GM21390 (cell line): Measurements from ENCODE around the gene HOXA4.

Experiments used
- ATAC-seq: cut with Tn5 transposase; IDR thresholded peaks from one replicate; pipeline ENCODE4 v1.9.1; 2021; ENCODE audit not compliant: unreplicated experiment

The HOXA4 gene

DNA sequence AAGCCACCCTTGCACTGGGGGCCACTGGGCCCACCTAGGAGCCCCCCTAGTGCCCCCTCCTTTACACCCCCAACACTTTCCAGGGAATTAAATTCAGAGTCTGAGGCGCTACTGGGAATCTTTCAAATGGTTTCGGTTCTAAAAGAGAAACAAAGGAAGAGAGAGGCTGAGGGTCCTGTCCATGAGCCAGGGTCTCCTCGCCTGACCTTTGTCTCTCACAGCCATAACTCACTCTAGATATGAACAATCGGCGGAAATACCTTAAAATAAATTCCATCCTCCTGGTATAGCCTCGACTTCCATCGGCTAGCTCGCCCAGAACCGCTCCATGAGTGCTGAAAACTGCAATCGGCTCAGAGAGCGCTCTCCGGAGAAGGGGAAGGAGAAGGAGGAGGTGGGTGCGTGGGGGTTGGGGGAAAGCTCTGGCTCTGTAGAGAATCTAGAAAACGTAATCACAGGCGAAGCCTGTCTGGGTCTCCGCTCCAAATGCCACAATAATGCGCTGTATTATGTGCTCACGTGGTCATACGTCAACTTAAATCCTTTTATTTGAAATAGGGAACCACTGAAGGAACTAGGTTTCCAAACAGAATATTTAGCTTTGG is 12.6 kb downstream of the HOXA4 start:
- ATAC-seq: no peak

DNA sequence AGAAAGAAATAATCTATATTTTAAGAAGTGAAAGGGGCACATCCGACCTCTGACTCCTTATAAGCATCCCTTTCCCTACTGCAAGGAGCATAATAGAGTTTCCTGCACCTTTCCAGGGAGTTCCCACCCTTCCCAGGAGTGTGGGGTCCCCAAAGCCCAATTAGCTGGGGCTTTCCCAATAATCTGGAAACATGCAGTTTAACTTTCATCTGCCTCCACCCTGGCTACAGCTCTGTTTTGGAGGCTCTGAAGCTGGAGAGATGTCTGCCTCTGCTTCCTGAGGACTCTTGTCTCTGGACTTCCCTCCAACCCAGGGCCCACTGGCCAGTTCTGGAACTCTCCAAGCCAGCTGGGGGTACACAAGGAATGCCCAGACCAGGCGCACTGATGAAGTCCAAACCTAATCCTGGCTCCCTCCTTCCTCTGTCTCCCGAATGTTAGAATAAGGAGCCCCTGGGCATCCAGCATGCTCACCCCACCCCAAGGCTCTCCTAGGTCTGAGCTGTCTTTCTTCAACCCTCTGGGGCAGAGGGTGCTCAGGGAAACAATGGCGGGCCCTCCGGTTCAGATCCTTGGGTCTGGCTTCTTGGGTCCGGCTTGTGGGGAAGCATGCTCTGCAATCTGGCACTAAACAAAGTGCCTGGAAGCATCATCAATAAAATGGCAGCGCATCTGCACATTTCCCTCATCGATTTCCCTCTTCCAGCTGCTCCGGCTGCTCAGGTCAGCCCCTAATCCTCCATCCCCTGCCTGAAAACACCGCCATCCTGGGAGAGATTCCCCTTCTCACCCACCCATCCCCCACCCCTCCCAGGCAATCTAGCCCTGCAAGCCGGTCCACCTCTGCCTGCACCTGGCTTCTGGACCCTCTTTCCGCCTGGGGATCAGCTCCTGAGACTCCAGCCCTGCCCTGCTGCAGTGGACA is 13.3 kb downstream of the HOXA4 start:
- ATAC-seq: no peak

DNA sequence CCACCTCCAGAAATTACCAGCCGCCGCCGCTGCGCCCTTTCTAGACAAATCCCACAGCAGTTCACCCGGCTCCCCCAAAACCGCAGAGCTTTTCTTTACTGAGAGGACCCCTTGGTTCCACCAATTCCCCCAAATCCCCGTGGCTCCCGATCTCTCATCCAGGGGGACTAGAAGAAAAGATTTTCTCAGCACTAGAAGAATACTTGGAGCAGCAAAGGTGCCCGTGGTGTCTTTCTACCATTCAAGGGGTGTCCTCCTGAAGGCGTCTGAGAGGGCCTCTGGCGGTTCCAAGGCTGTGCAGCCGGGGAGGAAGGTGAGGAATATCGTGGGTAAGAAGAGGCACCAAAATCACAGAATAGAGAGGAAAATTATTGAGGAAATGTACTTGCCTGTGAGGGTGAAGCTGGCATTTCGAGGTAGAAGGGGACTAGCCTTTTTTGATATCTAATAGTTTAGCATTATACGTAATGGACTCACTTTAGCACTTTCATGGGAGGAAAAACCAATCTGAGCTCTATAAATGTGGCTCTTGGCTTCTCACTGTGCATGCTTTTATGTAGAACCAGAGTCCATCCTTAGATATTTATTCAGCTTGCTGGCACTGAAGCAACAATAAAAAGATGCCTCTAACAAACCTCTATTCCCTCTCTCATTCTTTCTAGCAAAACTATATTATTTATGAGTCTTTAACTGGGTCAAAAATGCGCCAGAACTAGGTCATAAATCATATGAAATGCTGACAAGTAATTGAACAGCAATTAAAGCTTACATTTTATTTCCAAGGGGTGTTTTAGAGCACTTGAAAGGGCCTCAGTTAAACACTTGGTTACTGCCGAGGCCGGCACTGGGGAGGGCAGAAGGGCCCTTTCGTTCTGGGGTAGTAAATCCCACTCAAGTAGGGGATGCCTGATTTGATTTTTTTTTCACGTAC is 14.3 kb downstream of the HOXA4 start:
- no peak for ATAC-seq

DNA sequence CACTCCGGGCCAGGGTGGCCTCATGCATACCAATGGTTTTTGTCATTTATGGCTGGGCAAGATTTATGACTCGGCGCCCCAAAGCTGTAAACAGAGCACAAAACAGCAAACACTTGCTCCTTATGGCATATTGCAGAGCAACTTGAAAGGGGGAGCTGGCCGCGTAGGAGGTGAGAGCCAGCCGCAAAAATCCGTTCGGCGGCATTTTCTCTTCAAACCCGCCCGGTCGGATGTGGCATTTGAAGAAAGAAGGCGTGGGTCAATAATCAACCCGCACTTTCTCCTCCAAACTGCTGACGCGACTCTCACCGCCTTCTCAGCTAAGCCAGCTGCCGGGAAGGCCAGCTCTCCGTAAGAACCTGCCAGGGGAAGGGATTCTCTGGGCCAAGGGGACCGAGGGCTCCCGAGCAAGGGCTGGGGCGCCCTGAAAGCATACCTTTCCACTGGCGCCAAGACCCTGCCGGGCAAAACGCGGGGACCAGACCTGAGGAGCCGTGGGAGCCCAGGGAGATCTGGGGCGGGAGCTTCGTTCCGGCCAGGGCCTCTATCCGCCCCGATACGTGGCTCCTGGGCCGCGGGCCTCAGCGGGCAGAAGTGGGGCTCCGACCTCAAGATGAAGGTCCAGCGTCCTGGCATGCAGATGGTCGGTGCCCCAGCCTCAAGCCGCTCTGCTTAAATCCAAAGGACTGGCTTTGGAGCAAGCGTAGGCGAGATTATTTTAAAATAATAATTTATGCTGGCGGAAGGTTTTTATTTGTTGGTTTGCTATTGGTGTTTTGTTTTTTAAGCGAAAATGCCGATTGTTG is 15.1 kb downstream of the HOXA4 start:
- no peak for ATAC-seq

DNA sequence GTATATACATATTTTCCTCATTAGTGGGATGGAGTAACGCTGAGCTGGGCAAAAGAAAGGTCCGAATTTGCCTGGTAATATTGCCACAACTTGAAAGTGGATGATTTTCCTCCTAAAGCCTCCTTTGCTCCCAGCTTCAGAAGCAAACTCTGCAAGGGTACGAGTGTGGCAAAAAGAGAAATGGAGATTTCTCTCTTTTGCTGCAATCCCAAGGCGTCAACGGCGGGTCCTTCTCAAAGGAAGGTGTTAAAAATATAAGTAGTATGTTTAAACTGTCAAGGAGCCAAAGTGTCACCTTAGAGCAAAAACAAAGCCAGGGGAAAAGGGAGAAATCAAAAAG is 15.7 kb downstream of the HOXA4 start:
- ATAC-seq: no peak

DNA sequence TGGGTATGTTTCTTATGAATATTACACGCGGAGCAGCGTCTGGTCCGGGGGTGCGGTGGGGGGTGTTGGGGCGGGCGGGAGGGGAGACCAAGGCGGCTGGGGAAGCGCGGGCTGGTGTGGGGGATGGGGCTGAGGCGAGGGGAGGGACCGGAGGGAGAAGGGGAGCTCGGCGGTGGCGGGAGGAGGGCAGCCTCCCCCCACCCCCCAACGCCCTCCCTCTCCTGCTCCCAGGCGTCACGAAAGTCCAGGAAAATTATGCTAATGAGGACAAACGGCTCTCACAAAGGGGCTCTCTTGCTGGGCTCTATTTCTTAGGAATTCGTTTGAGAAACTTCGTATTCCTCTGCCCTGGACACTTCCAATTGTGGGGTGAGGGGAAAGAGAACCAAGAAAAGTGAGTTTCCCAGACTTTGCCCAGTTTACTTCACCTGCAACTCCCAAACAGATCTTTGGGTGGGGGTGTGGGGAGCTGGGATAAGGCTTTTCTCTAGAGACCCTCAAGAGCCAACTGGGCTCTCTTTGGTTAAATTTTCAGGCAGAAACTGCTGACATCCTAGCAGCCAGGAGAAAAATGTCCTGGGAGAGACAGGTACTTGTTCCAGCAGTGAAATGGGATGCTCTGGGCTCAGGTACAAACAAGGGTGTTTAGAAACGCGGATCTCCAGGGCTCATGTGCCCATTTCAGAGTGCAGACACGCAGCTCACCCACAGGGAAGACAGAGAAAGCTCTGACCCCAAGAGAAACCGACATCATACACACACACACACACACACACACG is 16.4 kb downstream of the HOXA4 start:
- ATAC-seq: no peak

DNA sequence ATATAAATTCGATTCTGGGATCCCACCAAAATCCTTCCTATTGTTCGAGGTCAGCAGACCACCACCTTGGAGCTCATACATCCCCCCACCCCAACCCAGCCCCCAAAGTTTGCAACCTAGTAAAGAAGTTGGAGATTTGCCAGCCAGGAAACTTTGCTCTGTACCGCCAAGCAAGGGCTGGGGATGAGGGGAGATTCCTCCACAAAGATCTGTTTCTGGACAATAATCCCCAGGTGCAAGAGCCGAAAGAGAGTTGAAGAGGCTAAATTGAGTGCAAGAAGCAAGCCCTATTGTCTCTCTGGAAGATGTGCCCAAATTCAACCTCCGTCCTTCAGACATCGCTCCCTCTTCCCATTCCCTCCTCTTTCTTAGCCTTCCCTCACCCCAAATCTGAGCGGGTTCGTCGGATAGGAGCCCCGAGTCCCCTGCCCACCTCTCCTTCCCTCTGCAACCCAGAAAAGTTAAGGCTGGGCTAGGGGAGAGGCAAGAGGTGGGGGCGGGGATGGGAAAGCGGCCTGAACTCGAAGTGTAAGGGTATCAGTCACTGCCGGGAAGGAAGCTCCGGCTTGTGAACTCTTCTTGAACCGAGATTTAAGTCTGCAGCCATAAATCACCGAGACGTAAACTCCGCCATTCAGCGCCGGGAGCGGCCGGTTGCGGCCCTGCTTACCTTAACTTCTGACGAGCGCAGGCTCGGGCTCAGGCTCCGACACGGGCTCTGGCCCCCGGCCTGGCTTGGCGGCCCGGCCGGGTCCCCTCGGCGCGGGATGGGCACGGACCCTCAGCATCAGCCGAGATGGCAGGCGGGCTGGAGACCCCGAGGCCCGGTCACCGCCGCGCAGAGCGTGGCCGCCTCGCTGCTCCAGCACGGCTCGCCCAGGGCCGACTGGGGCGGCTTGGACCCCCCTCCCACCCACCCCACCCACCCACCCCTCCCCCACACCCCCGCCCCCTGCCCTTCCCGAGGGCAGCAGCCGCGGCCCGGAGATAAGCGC is 17.3 kb downstream of the HOXA4 start:
- ATAC-seq: no peak

DNA sequence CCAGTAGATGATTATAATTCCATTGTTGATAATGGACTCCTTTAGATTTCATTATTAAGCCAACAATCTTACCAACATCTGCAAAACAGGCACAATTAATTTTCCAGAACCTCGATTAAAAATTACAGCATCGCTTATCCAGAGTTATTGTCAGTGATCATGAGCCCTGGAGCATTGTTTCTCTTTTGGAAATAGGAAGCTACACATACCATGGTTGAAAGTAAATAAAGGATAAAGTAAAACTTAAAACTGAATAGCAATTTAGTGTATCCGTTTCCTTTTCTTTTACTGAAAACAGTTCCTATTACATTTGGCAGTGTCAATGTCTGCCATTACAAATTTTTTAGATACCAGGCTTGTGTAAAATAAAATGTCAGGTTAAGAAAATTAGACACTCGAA is 18.2 kb downstream of the HOXA4 start:
- no peak for ATAC-seq

DNA sequence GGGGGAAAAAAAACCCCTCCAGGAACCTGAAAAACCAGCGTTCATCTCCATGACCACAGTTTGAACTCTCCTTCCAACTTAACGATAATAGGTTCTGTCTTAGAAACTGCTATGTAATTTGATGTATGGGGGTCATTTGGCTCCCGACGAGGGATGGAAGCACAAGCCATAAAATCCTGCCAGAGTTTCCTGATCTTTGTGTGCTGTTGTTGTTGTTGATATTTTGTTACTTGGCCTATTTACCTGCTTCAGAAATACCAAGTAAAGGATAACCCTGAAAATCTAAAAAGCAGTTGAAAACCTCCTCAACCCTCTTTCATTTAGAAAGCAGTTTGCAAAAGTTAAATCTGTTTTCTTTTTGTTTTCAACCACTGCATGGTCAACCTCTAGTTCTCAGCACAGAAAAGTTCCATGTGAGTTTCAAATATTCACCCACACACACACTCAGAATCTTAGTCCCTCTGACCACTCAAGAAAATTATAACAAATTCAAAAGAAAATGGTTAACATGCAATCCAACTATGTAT is 18.7 kb downstream of the HOXA4 start:
- no peak for ATAC-seq

DNA sequence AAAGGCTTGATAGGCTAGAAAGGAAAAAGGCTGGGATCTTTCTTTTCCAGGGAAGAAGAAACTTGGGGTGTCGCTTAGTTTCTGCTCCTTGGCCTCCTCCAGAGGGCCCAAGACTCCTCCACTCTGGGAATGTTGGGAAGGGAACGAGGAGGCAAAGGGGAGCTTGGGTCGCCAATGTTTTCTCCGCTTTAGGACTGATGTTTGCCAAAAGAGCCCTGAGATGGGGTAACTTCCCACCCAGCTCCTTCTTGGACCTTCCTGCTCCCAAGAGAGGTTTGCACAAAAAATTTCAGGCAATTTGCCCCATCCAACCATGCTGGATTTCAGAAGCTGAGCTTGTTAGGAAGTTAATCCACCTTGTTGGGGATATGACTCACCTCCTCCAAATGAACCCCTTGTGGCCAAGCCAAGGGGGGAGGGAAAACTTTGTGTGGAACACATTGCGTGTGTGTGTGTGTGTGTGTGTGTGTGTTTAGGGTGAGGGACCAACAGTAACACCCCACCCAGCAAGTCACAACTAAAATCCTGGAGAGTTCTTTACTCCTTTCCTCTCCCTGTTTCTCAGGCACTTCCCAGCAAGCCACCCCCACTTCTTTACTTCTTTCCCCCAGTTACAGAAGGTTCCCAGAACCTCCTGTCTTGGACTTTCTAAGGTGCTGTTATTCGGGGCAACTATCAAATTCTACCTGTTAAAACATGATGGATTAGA is 19.4 kb downstream of the HOXA4 start:
- no peak for ATAC-seq

DNA sequence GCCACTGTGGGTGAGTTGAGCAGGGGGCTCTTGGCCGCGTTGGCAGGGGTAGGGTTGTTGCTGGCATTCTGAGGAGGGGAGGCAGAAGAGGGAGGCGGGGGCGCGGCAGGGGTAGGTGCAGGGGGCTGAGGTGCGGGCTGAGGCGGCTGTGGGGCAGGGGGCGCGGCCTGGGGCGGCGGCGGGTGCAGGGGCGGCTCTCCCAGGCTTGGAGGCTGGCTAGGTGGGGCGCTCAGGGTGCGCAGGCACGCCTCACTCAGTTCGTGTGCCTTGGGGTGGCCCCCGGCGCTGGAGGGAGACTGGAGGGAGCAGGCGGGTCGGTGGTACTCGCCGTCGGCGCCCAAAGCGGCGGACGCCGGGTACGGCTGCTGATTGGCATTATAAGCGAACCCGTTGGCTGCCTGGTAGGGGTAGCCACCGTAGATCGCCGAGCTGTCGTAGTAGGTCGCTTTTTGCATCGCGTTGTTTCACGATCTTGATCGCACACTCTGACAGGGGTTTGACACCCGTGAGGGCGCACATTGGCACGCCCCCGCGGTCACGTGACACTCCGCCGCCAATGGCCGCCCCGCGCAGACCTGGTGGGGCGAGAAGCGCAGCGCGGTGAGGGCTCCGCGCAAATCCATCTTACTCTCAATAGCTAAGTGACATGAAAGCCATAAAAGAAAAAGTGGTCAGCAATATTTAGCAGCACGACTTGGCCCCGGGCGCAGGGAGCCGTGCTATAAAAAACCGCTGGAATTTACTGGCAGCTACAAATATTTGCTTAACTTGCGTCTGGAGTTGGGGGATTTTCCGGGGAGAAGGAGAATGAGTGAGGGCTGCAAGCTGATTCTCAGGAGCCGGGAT is 20.1 kb downstream of the HOXA4 start:
- no peak for ATAC-seq

DNA sequence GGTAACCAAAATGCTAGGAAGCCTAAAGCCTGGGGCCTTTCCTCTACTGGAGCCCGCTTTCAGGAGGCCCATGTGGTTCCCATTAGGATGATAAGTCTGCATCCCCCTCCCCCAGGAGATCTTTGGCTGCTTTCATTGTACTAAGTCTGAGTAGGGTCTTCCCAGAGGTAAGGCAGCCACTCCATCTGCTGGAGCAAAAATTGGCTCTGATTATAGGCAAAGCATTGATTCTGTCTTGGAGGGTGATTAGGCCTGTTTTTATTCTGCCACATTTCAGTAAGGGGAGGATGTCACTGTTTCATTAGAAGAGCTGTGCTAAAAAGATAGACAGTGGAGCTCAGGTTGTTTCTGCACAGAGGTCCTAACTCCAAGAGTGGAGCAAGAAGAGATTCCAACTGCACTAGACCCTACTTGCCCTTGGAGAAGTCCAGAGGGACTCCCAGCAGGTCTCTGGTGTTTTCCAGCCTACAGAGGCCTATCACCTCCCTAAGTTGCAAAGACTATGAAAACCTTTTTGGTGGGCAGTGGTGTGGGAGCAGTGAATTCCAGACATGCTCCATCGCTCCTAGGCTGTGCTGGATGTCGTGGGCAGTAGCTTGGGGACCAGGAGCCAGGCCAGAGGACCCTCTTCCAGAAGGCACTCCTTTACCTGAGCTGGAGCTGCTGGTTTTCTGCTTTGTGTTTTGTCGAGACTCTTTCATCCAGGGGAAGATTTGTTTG is 20.9 kb downstream of the HOXA4 start:
- no peak for ATAC-seq

DNA sequence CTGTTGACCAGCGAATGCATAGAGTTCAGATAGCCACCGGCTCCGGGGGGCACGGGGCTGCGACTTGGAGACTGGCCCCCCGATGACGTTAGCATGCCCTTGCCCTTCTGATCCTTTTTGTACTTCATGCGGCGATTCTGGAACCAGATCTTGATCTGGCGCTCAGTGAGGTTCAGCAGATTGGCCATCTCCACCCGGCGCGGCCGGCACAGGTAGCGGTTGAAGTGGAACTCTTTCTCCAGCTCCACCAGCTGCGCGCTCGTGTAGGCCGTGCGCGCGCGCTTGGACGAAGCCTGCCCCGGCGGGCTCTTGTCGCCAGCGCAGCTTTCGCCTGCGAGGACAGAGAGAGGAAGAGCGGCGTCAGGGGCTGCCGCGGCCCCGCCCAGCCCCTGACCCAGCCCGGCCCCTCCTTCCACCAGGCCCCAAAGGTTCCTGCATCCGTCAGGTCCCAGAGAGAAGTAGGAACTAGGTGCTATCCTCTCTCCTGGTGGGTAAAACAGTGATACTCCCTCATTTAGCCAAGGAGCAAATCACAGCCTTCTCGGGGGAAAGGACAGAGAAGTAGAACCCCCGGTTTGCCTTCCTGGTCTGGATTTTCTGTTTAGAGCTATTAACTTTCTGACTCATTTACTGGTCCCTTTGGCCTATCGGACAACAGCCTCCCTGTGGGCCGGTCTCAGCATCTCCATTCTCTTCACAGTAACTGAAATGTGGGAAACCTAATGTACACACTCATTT is 22.0 kb downstream of the HOXA4 start:
- no peak for ATAC-seq

DNA sequence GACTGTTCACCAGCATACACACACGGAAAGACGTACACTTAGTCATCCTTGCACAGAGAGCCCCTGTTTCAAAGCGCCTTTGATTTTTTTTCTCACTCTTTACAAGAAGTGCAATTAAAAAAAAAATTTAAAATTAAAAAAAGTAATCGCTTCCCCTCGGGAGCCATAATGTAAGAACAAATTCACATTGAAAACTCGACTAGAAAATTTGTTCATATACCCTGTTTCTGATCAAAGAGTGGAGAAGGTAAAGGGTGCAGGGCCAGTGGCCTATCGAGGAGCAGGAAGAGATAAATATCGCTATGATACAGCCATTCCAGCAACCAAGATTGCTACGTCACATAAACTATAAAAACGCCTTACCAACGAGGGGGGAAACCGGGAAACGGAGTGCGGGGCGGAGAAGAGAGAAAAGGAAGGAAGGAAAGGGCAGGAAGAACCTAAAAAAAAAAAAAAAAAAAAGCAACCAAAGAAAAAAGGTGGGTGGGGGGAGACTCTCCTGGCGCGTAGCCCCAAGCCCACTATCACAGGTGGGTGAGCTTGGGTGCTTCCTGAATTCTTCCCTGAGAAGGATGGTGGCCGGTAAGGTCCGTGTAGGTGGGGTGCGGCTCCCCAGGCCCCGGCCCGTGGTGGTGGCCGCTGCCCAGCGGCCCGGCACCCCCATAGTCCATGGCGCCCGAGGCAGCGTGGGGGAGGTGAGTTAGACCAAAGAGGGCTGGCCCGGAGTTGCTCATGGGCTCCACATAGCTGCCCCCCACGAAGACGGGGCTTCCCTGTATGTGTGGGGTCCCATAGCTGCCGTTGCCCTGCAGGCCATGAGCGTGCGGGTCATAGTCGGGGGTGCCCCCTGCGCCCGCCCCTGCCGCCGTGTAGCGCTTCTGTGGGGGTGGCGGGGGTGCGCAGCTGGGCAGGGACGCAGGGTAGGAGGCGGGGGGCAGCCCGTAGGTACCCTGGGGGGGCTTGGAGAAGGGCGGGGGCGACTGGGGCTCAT is 22.9 kb downstream of the HOXA4 start:
- no peak for ATAC-seq

DNA sequence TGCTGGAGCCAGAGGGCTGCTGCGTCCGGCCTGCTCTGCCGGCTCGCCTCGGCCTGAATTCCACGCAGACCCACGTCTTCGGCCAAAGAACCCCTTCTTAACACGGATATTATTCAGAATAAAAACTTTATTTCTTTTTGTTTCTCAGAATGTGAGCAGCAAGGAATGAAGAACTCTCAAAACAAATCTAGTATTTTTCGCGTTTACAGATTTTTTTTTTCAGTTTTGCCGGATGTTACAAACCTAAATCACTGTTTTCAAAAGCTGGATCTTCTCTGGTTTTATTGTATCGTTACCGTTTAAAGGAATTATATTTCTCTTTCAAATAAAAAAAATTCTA is 23.7 kb downstream of the HOXA4 start:
- no peak for ATAC-seq
